T-cell (primary cell): Measurements from ENCODE around the gene SSRP1. TPM values are rescaled to one million over a fixed set of nuclear protein-coding genes. Genes with fewer than 3 reads are reported as not detected.

Source experiments
- ATAC-seq, 4 experiments: fragments of 200-7000 bp in 3 of 4; fragments of 150-1000 bp in 1 of 4; cut with Tn5 transposase; replicated peaks in 1 of 4; 1 replicate in 3 of 4; 2 replicates in 1 of 4; pipeline ENCODE4 v1.10.0; 2021; ENCODE audit warnings: moderate library complexity in 3 of 4, mild to moderate bottlenecking in 2 of 4, moderate number of reproducible peaks in 1 of 4
- CTCF ChIA-PET, 2 donors: fragments of 300-600 bp; sonication (Branson Sonifier 250); formaldehyde crosslinking; loops; one replicate each; lab custom pipeline; 2022; ENCODE audit warnings: antibody characterized with exemption in 2 of 2; lab: Charles Lee
- POLR2A ChIA-PET, 2 donors: fragments of 300-600 bp; sonication (Branson Sonifier 250); formaldehyde crosslinking; loops; one replicate each; lab custom pipeline; 2022; ENCODE audit warnings: antibody characterized with exemption in 2 of 2; lab: Charles Lee
- DNase-seq, 35 experiments: peaks; one replicate each; pipeline versions ENCODE4 v3.0.0 to v3.0.0-alpha.2; 2013 to 2023
- H3K27ac ChIP-seq: one replicate; pipeline ENCODE4 v1.5.1; 2013; ENCODE audit warnings: low read length
- H3K27me3 ChIP-seq, 2 experiments: replicated peaks in 1 of 2; 1 replicate in 1 of 2; 2 replicates in 1 of 2; pipeline versions ENCODE4 v1.6.1 to v1.7.0; 2013; ENCODE audit warnings: low read length in 1 of 2, mixed read lengths in 1 of 2; ENCODE audit not compliant: control insufficient read depth in 2 of 2, insufficient read depth in 2 of 2; ENCODE audit errors: extremely low read depth in 1 of 2
- H3K36me3 ChIP-seq, 2 donors: 1 replicate in 1 of 2; 2 replicates in 1 of 2; pipeline versions ENCODE4 v1.6.1 to v1.7.0; 2013; ENCODE audit warnings: low read length in 1 of 2; ENCODE audit not compliant: control insufficient read depth in 2 of 2, insufficient read depth in 1 of 2; ENCODE audit errors: extremely low read depth in 1 of 2
- H3K4me1 ChIP-seq, 2 experiments: 1 replicate in 1 of 2; 2 replicates in 1 of 2; pipeline versions ENCODE4 v1.6.1 to v1.7.0; 2013; ENCODE audit warnings: low read length in 2 of 2, mixed read lengths in 1 of 2; ENCODE audit not compliant: insufficient read depth in 2 of 2, control insufficient read depth in 1 of 2; ENCODE audit errors: extremely low read depth in 1 of 2
- H3K4me3 ChIP-seq, 2 donors: 1 replicate in 1 of 2; 2 replicates in 1 of 2; pipeline versions ENCODE4 v1.5.1 to v1.7.0; 2013; ENCODE audit warnings: mild to moderate bottlenecking in 2 of 2, low read length in 1 of 2, moderate library complexity in 1 of 2; ENCODE audit not compliant: control insufficient read depth in 1 of 2; ENCODE audit errors: extremely low read depth in 1 of 2
- H3K9me3 ChIP-seq: 2 replicates; pipeline ENCODE4 v1.7.0; 2013
- H3K27ac Mint-ChIP-seq, 2 donors: one replicate each; pipeline ENCODE4 v1.8.0; 2020 to 2021; ENCODE audit warnings: mild to moderate bottlenecking in 2 of 2, mixed read lengths in 2 of 2
- H3K27me3 Mint-ChIP-seq, 2 donors: one replicate each; pipeline ENCODE4 v1.8.0; 2021 to 2022; ENCODE audit warnings: mixed read lengths in 2 of 2
- H3K36me3 Mint-ChIP-seq: one replicate; pipeline ENCODE4 v1.8.0; 2021; ENCODE audit warnings: mixed read lengths
- H3K4me1 Mint-ChIP-seq, 3 donors: one replicate each; pipeline ENCODE4 v1.8.0; 2020 to 2022; ENCODE audit warnings: mixed read lengths in 3 of 3, mild to moderate bottlenecking in 1 of 3
- H3K4me3 Mint-ChIP-seq, 3 donors: one replicate each; pipeline ENCODE4 v1.8.0; 2020 to 2022; ENCODE audit warnings: mild to moderate bottlenecking in 3 of 3, mixed read lengths in 3 of 3, moderate library complexity in 3 of 3
- H3K9me3 Mint-ChIP-seq, 3 donors: one replicate each; pipeline ENCODE4 v1.8.0; 2020 to 2022; ENCODE audit warnings: mixed read lengths in 3 of 3
- WGBS: methylation state at CpG from one replicate; pipeline ENCODE4 v1.1.5; 2013; ENCODE audit warnings: missing lambda C conversion rate; ENCODE audit not compliant: insufficient coverage; 5-methylcytosine and 5-hydroxymethylcytosine counted together
- total RNA-seq, 35 experiments: library from RNA in 6 of 35; stranded (reverse) in 6 of 35; fragments of 120-200 nt in 1 of 35; gene quantifications; one replicate each; pipeline versions ENCODE4 v1.2.1 to v1.2.4 and lab custom pipeline; 2013 to 2026

SSRP1 gene
- total RNA-seq, 5 donors from 2014 or later (not counting 1 experiment from before 2014, with no cell fraction given), result 50.2 to 78.1 (median 75.7) TPM

GRCh38 chr11:57376095-57377090 is 40.7 kb upstream of the SSRP1 start:
- Mint-ChIP-seq H3K9me3 (no peaks in the 10 kb centered on the region), H3K27ac (no peak overlapping the region), H3K36me3 (no peaks in the 10 kb centered on the region), H3K4me1 (no peaks in the 10 kb centered on the region), H3K27me3 (peaks cover 19 to 22% of the 10 kb centered on the region in 2 donors), H3K4me3 (no peak overlapping the region)
- Histone ChIP-seq H3K27ac (no peak overlapping the region), H3K36me3 (no peaks in the 10 kb centered on the region), H3K4me1 (no peaks in the 10 kb centered on the region), H3K4me3 (no peak overlapping the region), H3K9me3 (no peaks in the 10 kb centered on the region), H3K27me3 (peaks cover 0 to 23% of the 10 kb centered on the region in 2 experiments)
- no peak for ATAC-seq
- DNase-seq, result no peak
- POLR2A ChIA-PET, result no interaction called here
- 76% methylated on average over 25 of the region's 26 CpGs for WGBS
- CTCF ChIA-PET, result no interaction called here

- Histone ChIP-seq H3K27ac (no peak overlapping the region), H3K4me3 (no peak overlapping the region), H3K4me1 (no peaks in the 10 kb centered on the region), H3K27me3 (peaks cover 0 to 18% of the 10 kb centered on the region in 2 experiments), H3K36me3 (no peaks in the 10 kb centered on the region), H3K9me3 (no peaks in the 10 kb centered on the region)
- Mint-ChIP-seq H3K4me1 (no peaks in the 10 kb centered on the region), H3K27ac (no peak overlapping the region), H3K4me3 (no peak overlapping the region), H3K36me3 (no peaks in the 10 kb centered on the region), H3K9me3 (no peaks in the 10 kb centered on the region), H3K27me3 (peaks cover 18 to 21% of the 10 kb centered on the region in 2 donors)
- ATAC-seq, result no peak
- 50% methylated on average over 1 of the region's 2 CpGs for WGBS
- DNase-seq, result no peak
- CTCF ChIA-PET, result no interaction called here
- POLR2A ChIA-PET, result no interaction called here
Measured at GRCh38 chr11:57375490-57375889, 39.8 kb upstream of the SSRP1 start.

- POLR2A ChIA-PET, result no interaction called here
- no peaks in the 10 kb centered on the region for H3K9me3 Mint-ChIP-seq
- H3K4me1 ChIP-seq, result no peaks in the 10 kb centered on the region
- no peaks in the 10 kb centered on the region for H3K36me3 Mint-ChIP-seq
- H3K27me3 Mint-ChIP-seq, result peaks cover 15 to 19% of the 10 kb centered on the region in 2 donors
- H3K27ac Mint-ChIP-seq, result no peak overlapping the region
- H3K4me1 Mint-ChIP-seq, result no peaks in the 10 kb centered on the region
- no peak for ATAC-seq
- no peaks in the 10 kb centered on the region for H3K36me3 ChIP-seq
- no peak overlapping the region for H3K27ac ChIP-seq
- no peaks in the 10 kb centered on the region for H3K9me3 ChIP-seq
- 90% methylated on average over 3 of the region's 3 CpGs for WGBS
- H3K27me3 ChIP-seq, result peaks cover 0 to 18% of the 10 kb centered on the region in 2 experiments
- CTCF ChIA-PET, result no interaction called here
- DNase-seq, result no peak
- no peak overlapping the region for H3K4me3 Mint-ChIP-seq
- no peak overlapping the region for H3K4me3 ChIP-seq
Measured at GRCh38 chr11:57374966-57375365, 39.3 kb upstream of the SSRP1 start.

GRCh38 chr11:57373146-57373545 is 37.5 kb upstream of the SSRP1 start:
- no peaks in the 10 kb centered on the region for H3K4me1 Mint-ChIP-seq
- Histone ChIP-seq H3K36me3 (no peaks in the 10 kb centered on the region), H3K27ac (no peak overlapping the region), H3K4me1 (no peaks in the 10 kb centered on the region), H3K4me3 (no peak overlapping the region), H3K27me3 (peaks cover 0 to 23% of the 10 kb centered on the region in 2 experiments), H3K9me3 (no peaks in the 10 kb centered on the region)
- H3K4me3 Mint-ChIP-seq, result no peak overlapping the region
- DNase-seq (no peak), ATAC-seq (no peak)
- no CpG with 5 or more reads among the region's 3 CpGs for WGBS
- POLR2A ChIA-PET, result no interaction called here
- peaks cover 5 to 11% of the 10 kb centered on the region in 2 donors for H3K27me3 Mint-ChIP-seq
- CTCF ChIA-PET, result interaction anchor here in 1 of 2 donors (0.5 kb wide), 1 partner anchor 9 kb away, joined by 3 read pairs; no protein-coding TSS in a partner anchor
- no peaks in the 10 kb centered on the region for H3K36me3 Mint-ChIP-seq
- H3K9me3 Mint-ChIP-seq, result no peaks in the 10 kb centered on the region
- no peak overlapping the region for H3K27ac Mint-ChIP-seq

- Mint-ChIP-seq H3K4me1 (no peaks in the 10 kb centered on the region), H3K27ac (no peak overlapping the region), H3K4me3 (no peak overlapping the region), H3K36me3 (no peaks in the 10 kb centered on the region), H3K9me3 (no peaks in the 10 kb centered on the region), H3K27me3 (no peaks in the 10 kb centered on the region)
- ChIA-PET POLR2A (no interaction called here), CTCF (no interaction called here)
- DNase-seq (no peak), ATAC-seq (no peak)
- Histone ChIP-seq H3K4me3 (no peak overlapping the region), H3K4me1 (no peaks in the 10 kb centered on the region), H3K27me3 (peaks cover 0 to 18% of the 10 kb centered on the region in 2 experiments), H3K9me3 (no peaks in the 10 kb centered on the region), H3K36me3 (no peaks in the 10 kb centered on the region), H3K27ac (no peak overlapping the region)
Measured at GRCh38 chr11:57370941-57371340, 35.2 kb upstream of the SSRP1 start.

GRCh38 chr11:57370251-57370650 is 34.6 kb upstream of the SSRP1 start:
- Histone ChIP-seq H3K4me3 (no peak overlapping the region), H3K4me1 (no peaks in the 10 kb centered on the region), H3K27ac (no peak overlapping the region), H3K36me3 (no peaks in the 10 kb centered on the region), H3K27me3 (peaks cover 0 to 18% of the 10 kb centered on the region in 2 experiments), H3K9me3 (no peaks in the 10 kb centered on the region)
- Mint-ChIP-seq H3K9me3 (no peaks in the 10 kb centered on the region), H3K4me1 (no peaks in the 10 kb centered on the region), H3K27ac (no peak overlapping the region), H3K27me3 (no peaks in the 10 kb centered on the region), H3K4me3 (no peak overlapping the region), H3K36me3 (no peaks in the 10 kb centered on the region)
- POLR2A ChIA-PET, result no interaction called here
- CTCF ChIA-PET, result no interaction called here
- DNase-seq, result no peak
- no peak for ATAC-seq
- WGBS, result 88% methylated on average over 5 of the region's 7 CpGs
